IMR-90 (cell line): ENCODE results near the gene ALKBH5. TPM values are rescaled to one million over a fixed set of nuclear protein-coding genes. Genes with fewer than 3 reads are reported as not detected.

Source experiments
- ATAC-seq: fragments of 200-7000 bp; cut with Tn5 transposase; 2 replicates; pipeline ENCODE4 v1.9.1; 2020; ENCODE audit warnings: low read depth, mild to moderate bottlenecking, moderate library complexity
- BruUV-seq: library from RNA; stranded (reverse); fragments of 400-500 nt; replicated peaks from 2 replicates; lab custom pipeline; 2021; lab: Mats Ljungman, UMichigan
- CTCF ChIA-PET: fragments of 300-600 bp; formaldehyde crosslinking; extraction: SDS; loops from one replicate; lab custom pipeline; 2021; ENCODE audit warnings: antibody characterized with exemption; lab: Yijun Ruan, JAX
- POLR2A ChIA-PET: fragments of 300-600 bp; sonication (Branson Sonifier 250); formaldehyde crosslinking; loops from one replicate; lab custom pipeline; 2022; ENCODE audit warnings: antibody characterized with exemption; ENCODE audit not compliant: unreplicated experiment; lab: Charles Lee
- DNase-seq: peaks from one replicate; pipeline ENCODE4 v3.0.0; 2013
- H2AFZ ChIP-seq: replicated peaks from 2 replicates; pipeline ENCODE3; 2013; ENCODE audit warnings: low read length, mild to moderate bottlenecking; ENCODE audit not compliant: poor library complexity
- H2AK5ac ChIP-seq: 2 replicates; pipeline ENCODE4 v1.6.1; 2013; ENCODE audit warnings: low read depth, low read length, inconsistent platforms
- H2AK9ac ChIP-seq: replicated peaks from 2 replicates; pipeline ENCODE3; 2013; ENCODE audit warnings: mild to moderate bottlenecking, low read depth, low read length, moderate library complexity; ENCODE audit not compliant: poor library complexity
- H2BK120ac ChIP-seq: 2 replicates; pipeline ENCODE4 v1.6.1; 2013; ENCODE audit warnings: low read depth, low read length, inconsistent platforms
- H2BK15ac ChIP-seq: 3 replicates; pipeline ENCODE4 v1.6.1; 2013; ENCODE audit warnings: low read depth, low read length, inconsistent platforms
- H2BK20ac ChIP-seq: 2 replicates; pipeline ENCODE4 v1.6.1; 2013; ENCODE audit warnings: low read depth, mild to moderate bottlenecking, inconsistent platforms, low read length, moderate library complexity
- H2BK5ac ChIP-seq: 2 replicates; pipeline ENCODE4 v1.6.1; 2013; ENCODE audit warnings: mild to moderate bottlenecking, low read depth, low read length, inconsistent platforms; ENCODE audit not compliant: poor library complexity, severe bottlenecking
- H3K14ac ChIP-seq: replicated peaks from 2 replicates; pipeline ENCODE4 v1.6.1; 2013; ENCODE audit warnings: low read depth, low read length, inconsistent platforms
- H3K18ac ChIP-seq: 2 replicates; pipeline ENCODE4 v1.6.1; 2013; ENCODE audit warnings: low read depth, low read length, control low read depth
- H3K23ac ChIP-seq: 2 replicates; pipeline ENCODE4 v1.6.1; 2013; ENCODE audit warnings: low read depth, low read length, inconsistent platforms
- H3K27ac ChIP-seq: 2 replicates; pipeline ENCODE4 v1.5.1; 2013; ENCODE audit warnings: mild to moderate bottlenecking, control low read depth, low read length; ENCODE audit not compliant: insufficient read depth
- H3K27me3 ChIP-seq: 2 replicates; pipeline ENCODE4 v1.6.1; 2013; ENCODE audit warnings: low read length; ENCODE audit not compliant: control insufficient read depth, insufficient read depth
- H3K36me3 ChIP-seq: 2 replicates; pipeline ENCODE4 v1.6.1; 2013; ENCODE audit warnings: low read length, mixed read lengths; ENCODE audit not compliant: control insufficient read depth, insufficient read depth
- H3K4ac ChIP-seq: 2 replicates; pipeline ENCODE4 v1.6.1; 2013; ENCODE audit warnings: low read depth, low read length, inconsistent platforms
- H3K4me1 ChIP-seq: 2 replicates; pipeline ENCODE4 v1.6.1; 2013; ENCODE audit warnings: low read length, mixed read lengths; ENCODE audit not compliant: control insufficient read depth, insufficient read depth
- H3K4me2 ChIP-seq: 2 replicates; pipeline ENCODE4 v1.6.1; 2013; ENCODE audit warnings: low read depth, mild to moderate bottlenecking, control low read depth, low read length, moderate library complexity
- H3K4me3 ChIP-seq: 2 replicates; pipeline ENCODE4 v1.5.1; 2013; ENCODE audit warnings: low read depth, mild to moderate bottlenecking, control low read depth, low read length, moderate library complexity; ENCODE audit not compliant: insufficient read depth
- H3K56ac ChIP-seq: 2 replicates; pipeline ENCODE4 v1.6.1; 2013; ENCODE audit warnings: low read length, inconsistent platforms; ENCODE audit not compliant: insufficient read depth; ENCODE audit errors: extremely low read depth
- H3K79me1 ChIP-seq, 2 experiments: 2 replicates each; pipeline ENCODE4 v1.6.1; 2013; ENCODE audit warnings: low read length in 2 of 2, inconsistent platforms in 1 of 2, low read depth in 1 of 2
- H3K9ac ChIP-seq: 2 replicates; pipeline ENCODE4 v1.6.1; 2013; ENCODE audit warnings: low read depth, low read length, control low read depth
- H3K9me1 ChIP-seq: 2 replicates; pipeline ENCODE4 v1.6.1; 2013; ENCODE audit warnings: low read length, inconsistent platforms; ENCODE audit not compliant: insufficient read depth
- H3K9me3 ChIP-seq: 2 replicates; pipeline ENCODE4 v1.6.1; 2013; ENCODE audit warnings: low read length; ENCODE audit not compliant: control insufficient read depth, insufficient read depth
- H4K20me1 ChIP-seq: 2 replicates; pipeline ENCODE4 v1.6.1; 2013; ENCODE audit warnings: low read length, inconsistent platforms; ENCODE audit not compliant: insufficient read depth
- H4K5ac ChIP-seq: 2 replicates; pipeline ENCODE4 v1.6.1; 2013; ENCODE audit warnings: mild to moderate bottlenecking, low read depth, low read length, control low read depth
- H4K8ac ChIP-seq, 2 experiments: 2 replicates each; pipeline ENCODE4 v1.6.1; 2013; ENCODE audit warnings: low read depth in 2 of 2, low read length in 2 of 2, control low read depth in 1 of 2, inconsistent platforms in 1 of 2
- H4K91ac ChIP-seq: 2 replicates; pipeline ENCODE4 v1.6.1; 2013; ENCODE audit warnings: low read depth, low read length, inconsistent platforms; ENCODE audit not compliant: insufficient read depth
- BHLHE40 ChIP-seq: fragments of 150-350 bp; IDR thresholded peaks from 2 replicates; pipeline ENCODE4 v1.6.1; 2016; ENCODE audit warnings: mild to moderate bottlenecking, low read depth, low read length
- CEBPB ChIP-seq: IDR thresholded peaks from 2 replicates; pipeline ENCODE4 v1.6.1; 2012; ENCODE audit warnings: low read depth, low read length, improper control_type of control experiment
- CHD1 ChIP-seq: IDR thresholded peaks from 2 replicates; pipeline ENCODE4 v1.6.1; 2012; ENCODE audit warnings: low read depth, low read length, improper control_type of control experiment
- FOS ChIP-seq: fragments of 150-350 bp; IDR thresholded peaks from 2 replicates; pipeline ENCODE4 v1.6.1; 2016; ENCODE audit warnings: low read depth, low read length
- MAZ ChIP-seq: IDR thresholded peaks from 2 replicates; pipeline ENCODE4 v1.6.1; 2012; ENCODE audit warnings: low read depth, mild to moderate bottlenecking, low read length, improper control_type of control experiment, moderate library complexity, borderline replicate concordance
- MXI1 ChIP-seq: IDR thresholded peaks from 2 replicates; pipeline ENCODE4 v1.6.1; 2012; ENCODE audit warnings: low read depth, mild to moderate bottlenecking, low read length, moderate library complexity, borderline replicate concordance
- RAD21 ChIP-seq: IDR thresholded peaks from 2 replicates; pipeline ENCODE4 v1.6.1; 2012; ENCODE audit warnings: low read length, improper control_type of control experiment
- RCOR1 ChIP-seq: IDR thresholded peaks from 2 replicates; pipeline ENCODE4 v1.6.1; 2012; ENCODE audit warnings: mild to moderate bottlenecking, low read length, improper control_type of control experiment; ENCODE audit not compliant: insufficient replicate concordance
- SMC3 ChIP-seq: fragments of 150-350 bp; IDR thresholded peaks from 2 replicates; pipeline ENCODE4 v1.6.1; 2016; ENCODE audit warnings: low read depth, mild to moderate bottlenecking, antibody characterized with exemption, low read length, moderate library complexity
- WGBS, 2 experiments: methylation state at CpG; one replicate each; pipeline versions ENCODE4 v1.1.5 to v1.1.7; 2013; ENCODE audit warnings: missing lambda C conversion rate in 2 of 2; ENCODE audit not compliant: insufficient read length in 1 of 2; ENCODE audit errors: extremely low coverage in 2 of 2; 5-methylcytosine and 5-hydroxymethylcytosine counted together
- dilution Hi-C: fragments of 300-500 bp; cut with HindIII; formaldehyde crosslinking; loops from one replicate; pipeline ENCODE4 v1.14.3; 2018; ENCODE audit warnings: low sequenced_read_pairs; ENCODE audit not compliant: unreplicated experiment
- in situ Hi-C: fragments of 300-500 bp; cut with MboI; formaldehyde crosslinking; loops from 3 replicates; pipeline ENCODE4 v1.14.3; 2019; ENCODE audit warnings: low sequenced_read_pairs, inconsistent platforms, mixed read lengths
- intact Hi-C: fragments of 100-400 bp; cut with micrococcal nuclease; formaldehyde crosslinking; loops from 2 replicates; pipeline ENCODE4 v1.10.0; 2022
- polyA plus RNA-seq, 3 experiments: library from polyadenylated mRNA; depleted of rRNA; stranded (reverse); fragments of >200 nt; gene quantifications; 2 replicates each; pipeline ENCODE4 v1.2.3, GENCODE V29; 2012; ENCODE audit warnings: low replicate concordance in 1 of 3
- total RNA-seq: library from RNA; depleted of rRNA; stranded (reverse); fragments of >200 nt; gene quantifications from 2 replicates; pipeline ENCODE4 v1.2.3, GENCODE V29; 2012
- TF ChIP-seq, protein P1 (sequence below): fragments of 150-350 bp; IDR thresholded peaks from 2 replicates; pipeline ENCODE4 v1.6.1; 2017; ENCODE audit warnings: mild to moderate bottlenecking, antibody characterized with exemption, low read length, low read depth
- TF ChIP-seq, protein P2 (sequence below): fragments of 150-350 bp; IDR thresholded peaks from 2 replicates; pipeline ENCODE4 v1.6.1; 2016; ENCODE audit warnings: low read depth, mild to moderate bottlenecking, low read length, moderate library complexity, borderline replicate concordance
- TF ChIP-seq, protein P3 (sequence below): conservative IDR thresholded peaks from 2 replicates; pipeline ENCODE4 v1.5.1; 2012; ENCODE audit warnings: mild to moderate bottlenecking, low read depth, low read length, improper control_type of control experiment

Gene ALKBH5
- total and polyA plus RNA-seq, 2 of the 4 experiments (the other 2 are of a cell fraction) = 57.6 to 79.6 TPM

DNA sequence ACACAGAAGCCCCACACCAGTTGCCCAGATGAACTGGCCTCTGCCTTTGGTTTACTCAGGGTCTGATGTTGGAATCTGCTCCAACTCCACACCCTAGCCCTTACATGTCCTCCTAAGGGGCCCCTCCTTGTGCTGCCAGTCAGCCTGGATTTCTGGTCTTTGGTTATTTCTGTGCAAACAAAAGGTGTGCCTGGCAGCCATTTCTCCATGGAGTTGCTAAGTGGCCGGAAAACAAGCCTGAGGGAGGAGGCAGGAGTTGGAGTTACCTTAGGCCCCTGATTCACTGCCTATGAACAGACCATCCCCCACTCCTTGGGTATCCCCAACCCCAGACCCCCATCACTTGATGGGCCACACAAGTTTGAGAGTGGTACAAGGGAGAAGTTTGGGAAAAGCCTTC, 4.4 kb upstream of the ALKBH5 start:
- H2BK5ac ChIP-seq = no peak overlapping the region
- no peak for ATAC-seq
- dilution Hi-C loops = no loop called here
- TF ChIP-seq BHLHE40 = no peak
- no peak for TF ChIP-seq RCOR1
- no peak for TF ChIP-seq CEBPB
- no peak for TF ChIP-seq CHD1
- no peak for TF ChIP-seq SMC3
- TF ChIP-seq, protein P1, sequence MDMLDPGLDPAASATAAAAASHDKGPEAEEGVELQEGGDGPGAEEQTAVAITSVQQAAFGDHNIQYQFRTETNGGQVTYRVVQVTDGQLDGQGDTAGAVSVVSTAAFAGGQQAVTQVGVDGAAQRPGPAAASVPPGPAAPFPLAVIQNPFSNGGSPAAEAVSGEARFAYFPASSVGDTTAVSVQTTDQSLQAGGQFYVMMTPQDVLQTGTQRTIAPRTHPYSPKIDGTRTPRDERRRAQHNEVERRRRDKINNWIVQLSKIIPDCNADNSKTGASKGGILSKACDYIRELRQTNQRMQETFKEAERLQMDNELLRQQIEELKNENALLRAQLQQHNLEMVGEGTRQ = no peak
- TF ChIP-seq, protein P2, sequence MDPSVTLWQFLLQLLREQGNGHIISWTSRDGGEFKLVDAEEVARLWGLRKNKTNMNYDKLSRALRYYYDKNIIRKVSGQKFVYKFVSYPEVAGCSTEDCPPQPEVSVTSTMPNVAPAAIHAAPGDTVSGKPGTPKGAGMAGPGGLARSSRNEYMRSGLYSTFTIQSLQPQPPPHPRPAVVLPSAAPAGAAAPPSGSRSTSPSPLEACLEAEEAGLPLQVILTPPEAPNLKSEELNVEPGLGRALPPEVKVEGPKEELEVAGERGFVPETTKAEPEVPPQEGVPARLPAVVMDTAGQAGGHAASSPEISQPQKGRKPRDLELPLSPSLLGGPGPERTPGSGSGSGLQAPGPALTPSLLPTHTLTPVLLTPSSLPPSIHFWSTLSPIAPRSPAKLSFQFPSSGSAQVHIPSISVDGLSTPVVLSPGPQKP = no peak
- no peak for TF ChIP-seq MXI1
- TF ChIP-seq RAD21 = no peak
- TF ChIP-seq MAZ = no peak
- TF ChIP-seq FOS = no peak
- TF ChIP-seq, protein P3, sequence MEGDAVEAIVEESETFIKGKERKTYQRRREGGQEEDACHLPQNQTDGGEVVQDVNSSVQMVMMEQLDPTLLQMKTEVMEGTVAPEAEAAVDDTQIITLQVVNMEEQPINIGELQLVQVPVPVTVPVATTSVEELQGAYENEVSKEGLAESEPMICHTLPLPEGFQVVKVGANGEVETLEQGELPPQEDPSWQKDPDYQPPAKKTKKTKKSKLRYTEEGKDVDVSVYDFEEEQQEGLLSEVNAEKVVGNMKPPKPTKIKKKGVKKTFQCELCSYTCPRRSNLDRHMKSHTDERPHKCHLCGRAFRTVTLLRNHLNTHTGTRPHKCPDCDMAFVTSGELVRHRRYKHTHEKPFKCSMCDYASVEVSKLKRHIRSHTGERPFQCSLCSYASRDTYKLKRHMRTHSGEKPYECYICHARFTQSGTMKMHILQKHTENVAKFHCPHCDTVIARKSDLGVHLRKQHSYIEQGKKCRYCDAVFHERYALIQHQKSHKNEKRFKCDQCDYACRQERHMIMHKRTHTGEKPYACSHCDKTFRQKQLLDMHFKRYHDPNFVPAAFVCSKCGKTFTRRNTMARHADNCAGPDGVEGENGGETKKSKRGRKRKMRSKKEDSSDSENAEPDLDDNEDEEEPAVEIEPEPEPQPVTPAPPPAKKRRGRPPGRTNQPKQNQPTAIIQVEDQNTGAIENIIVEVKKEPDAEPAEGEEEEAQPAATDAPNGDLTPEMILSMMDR = no peak
- no CpG with 5 or more reads among the region's 1 CpG for WGBS, 2 experiments
- BruUV-seq = no TSS peak
- no peak overlapping the region; the same call in 1 of the 2 replicates for H2AK5ac ChIP-seq
- no peak for DNase-seq
- H3K56ac ChIP-seq = no peak overlapping the region
- H3K4me3 ChIP-seq = no peak overlapping the region
- ChIA-PET CTCF (no interaction called here), POLR2A (no interaction called here)
- H3K9me3 ChIP-seq = no peaks in the 10 kb centered on the region
- no peak overlapping the region for H3K4me2 ChIP-seq
- H3K9me1 ChIP-seq = peaks cover 13% of the 10 kb centered on the region
- no peak overlapping the region for H2BK20ac ChIP-seq
- no peaks in the 10 kb centered on the region for H3K36me3 ChIP-seq
- in situ Hi-C loops = no loop called here
- peak overlapping the region in 1 of 2 experiments; percentile 35; a peak in 1 of 4 replicates for H4K8ac ChIP-seq
- H3K4ac ChIP-seq = no peak overlapping the region
- H3K27ac ChIP-seq = no peak overlapping the region
- no peak overlapping the region for H3K23ac ChIP-seq
- no peak overlapping the region for H2AK9ac ChIP-seq
- no peak overlapping the region for H4K5ac ChIP-seq
- peaks cover 12% of the 10 kb centered on the region for H3K4me1 ChIP-seq
- no peak overlapping the region for H2BK15ac ChIP-seq
- 0 out of 2 replicates have a peak overlapping the region, but pooled peaks have one; percentile 21 for H3K14ac ChIP-seq
- no peaks in the 10 kb centered on the region for H3K27me3 ChIP-seq
- no peak overlapping the region for H3K9ac ChIP-seq
- intact Hi-C loops = no loop called here
- H2BK120ac ChIP-seq = no peak overlapping the region
- H2AFZ ChIP-seq = no peak overlapping the region
- peaks cover 2% of the 10 kb centered on the region for H4K20me1 ChIP-seq
- peaks cover 6 to 7% of the 10 kb centered on the region in 2 experiments; a peak in 3 of 4 replicates for H3K79me1 ChIP-seq
- no peak overlapping the region for H4K91ac ChIP-seq
- H3K18ac ChIP-seq = peak overlapping the region; percentile 25; the same call in 1 of the 2 replicates
